SK-N-MC (cell line): Measurements from ENCODE around the gene ECM1.

Experiments
- FOXP2 ChIP-seq: optimal IDR thresholded peaks from 2 replicates; pipeline ENCODE3; 2011; ENCODE audit warnings: mild to moderate bottlenecking, moderate library complexity; ENCODE audit not compliant: insufficient read depth; ENCODE audit errors: extremely low read length, control extremely low read depth
- POLR2AphosphoS5 ChIP-seq: IDR thresholded peaks from 2 replicates; pipeline ENCODE4 v1.6.1; 2012; ENCODE audit warnings: mild to moderate bottlenecking, low read depth, low read length, borderline replicate concordance

GRCh38 chr1:150544204-150544603 lies 36.3 kb downstream of the ECM1 start:
- TF ChIP-seq POLR2AphosphoS5 (no peak), FOXP2 (no peak)
